Type B pancreatic cell (in vitro differentiated cells): ENCODE data around the gene ZFAND6. TPM values are rescaled to one million over a fixed set of nuclear protein-coding genes. Genes with fewer than 3 reads are reported as not detected.

ENCODE experiments used
- DNase-seq: peaks from one replicate; pipeline ENCODE4 v3.0.0; 2021; ENCODE audit warnings: mixed read lengths; ENCODE audit not compliant: unreplicated experiment; ENCODE audit errors: extremely low spot score
- H3K27ac Mint-ChIP-seq: 2 replicates; pipeline ENCODE4 v1.8.0; 2021; ENCODE audit warnings: mild to moderate bottlenecking, mixed read lengths
- H3K27me3 Mint-ChIP-seq: 2 replicates; pipeline ENCODE4 v1.8.0; 2021; ENCODE audit warnings: mixed read lengths
- H3K36me3 Mint-ChIP-seq: 2 replicates; pipeline ENCODE4 v1.8.0; 2021; ENCODE audit warnings: mixed read lengths
- H3K4me1 Mint-ChIP-seq: one replicate; pipeline ENCODE4 v1.8.0; 2021; ENCODE audit warnings: mixed read lengths; ENCODE audit not compliant: unreplicated experiment
- H3K4me3 Mint-ChIP-seq: 2 replicates; pipeline ENCODE4 v1.8.0; 2021; ENCODE audit warnings: mild to moderate bottlenecking, mixed read lengths
- H3K9me3 Mint-ChIP-seq: 2 replicates; pipeline ENCODE4 v1.8.0; 2021; ENCODE audit warnings: mixed read lengths
- total RNA-seq: library from RNA; stranded (reverse); gene quantifications from 2 replicates; pipeline ENCODE4 v1.2.1, GENCODE V29; 2021; ENCODE audit warnings: low replicate concordance
- TF ChIP-seq, protein P1 (sequence below): fragments of 200-600 bp; sonication (generic); conservative IDR thresholded peaks from 2 replicates; pipeline ENCODE4 v1.5.0; 2021; ENCODE audit warnings: antibody characterized with exemption, mild to moderate bottlenecking

Gene ZFAND6
- total RNA-seq, 1 donor from 2014 or later, result 59.6 TPM

DNA sequence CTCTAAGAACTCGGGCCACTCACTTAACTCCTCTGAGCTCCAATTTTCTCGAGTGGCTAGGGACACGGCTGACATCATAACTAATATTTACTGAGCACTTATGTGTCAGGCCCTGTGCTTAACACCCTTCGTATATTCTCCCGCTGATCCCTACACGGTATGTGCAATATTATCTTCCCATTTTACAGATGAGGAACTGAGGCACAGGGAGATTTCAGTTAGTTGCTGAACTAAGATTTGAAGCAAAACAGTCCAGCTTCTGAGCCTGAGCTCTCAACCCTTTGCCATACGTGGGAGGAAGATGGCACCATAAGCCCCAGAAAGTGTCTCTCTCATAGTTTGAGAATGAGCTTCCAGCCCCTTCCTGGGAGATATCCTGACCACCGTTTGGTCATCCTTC, 112.9 kb downstream of the ZFAND6 start:
- H3K27ac Mint-ChIP-seq, result no peak overlapping the region
- DNase-seq, result no peak
- no peaks in the 10 kb centered on the region for H3K27me3 Mint-ChIP-seq
- TF ChIP-seq, protein P1, sequence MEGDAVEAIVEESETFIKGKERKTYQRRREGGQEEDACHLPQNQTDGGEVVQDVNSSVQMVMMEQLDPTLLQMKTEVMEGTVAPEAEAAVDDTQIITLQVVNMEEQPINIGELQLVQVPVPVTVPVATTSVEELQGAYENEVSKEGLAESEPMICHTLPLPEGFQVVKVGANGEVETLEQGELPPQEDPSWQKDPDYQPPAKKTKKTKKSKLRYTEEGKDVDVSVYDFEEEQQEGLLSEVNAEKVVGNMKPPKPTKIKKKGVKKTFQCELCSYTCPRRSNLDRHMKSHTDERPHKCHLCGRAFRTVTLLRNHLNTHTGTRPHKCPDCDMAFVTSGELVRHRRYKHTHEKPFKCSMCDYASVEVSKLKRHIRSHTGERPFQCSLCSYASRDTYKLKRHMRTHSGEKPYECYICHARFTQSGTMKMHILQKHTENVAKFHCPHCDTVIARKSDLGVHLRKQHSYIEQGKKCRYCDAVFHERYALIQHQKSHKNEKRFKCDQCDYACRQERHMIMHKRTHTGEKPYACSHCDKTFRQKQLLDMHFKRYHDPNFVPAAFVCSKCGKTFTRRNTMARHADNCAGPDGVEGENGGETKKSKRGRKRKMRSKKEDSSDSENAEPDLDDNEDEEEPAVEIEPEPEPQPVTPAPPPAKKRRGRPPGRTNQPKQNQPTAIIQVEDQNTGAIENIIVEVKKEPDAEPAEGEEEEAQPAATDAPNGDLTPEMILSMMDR, result no peak
- no peak overlapping the region for H3K4me3 Mint-ChIP-seq
- peaks cover 13% of the 10 kb centered on the region for H3K36me3 Mint-ChIP-seq
- H3K9me3 Mint-ChIP-seq, result no peaks in the 10 kb centered on the region
- H3K4me1 Mint-ChIP-seq, result no peaks in the 10 kb centered on the region

GRCh38 chr15:80173022-80173759, 113.7 kb downstream of the ZFAND6 start:
- TF ChIP-seq, protein P1, result peak; percentile 82
- Mint-ChIP-seq H3K4me3 (no peak overlapping the region), H3K36me3 (peaks cover 13% of the 10 kb centered on the region), H3K27me3 (no peaks in the 10 kb centered on the region), H3K27ac (no peak overlapping the region), H3K4me1 (no peaks in the 10 kb centered on the region), H3K9me3 (no peaks in the 10 kb centered on the region)
- no peak for DNase-seq

DNA sequence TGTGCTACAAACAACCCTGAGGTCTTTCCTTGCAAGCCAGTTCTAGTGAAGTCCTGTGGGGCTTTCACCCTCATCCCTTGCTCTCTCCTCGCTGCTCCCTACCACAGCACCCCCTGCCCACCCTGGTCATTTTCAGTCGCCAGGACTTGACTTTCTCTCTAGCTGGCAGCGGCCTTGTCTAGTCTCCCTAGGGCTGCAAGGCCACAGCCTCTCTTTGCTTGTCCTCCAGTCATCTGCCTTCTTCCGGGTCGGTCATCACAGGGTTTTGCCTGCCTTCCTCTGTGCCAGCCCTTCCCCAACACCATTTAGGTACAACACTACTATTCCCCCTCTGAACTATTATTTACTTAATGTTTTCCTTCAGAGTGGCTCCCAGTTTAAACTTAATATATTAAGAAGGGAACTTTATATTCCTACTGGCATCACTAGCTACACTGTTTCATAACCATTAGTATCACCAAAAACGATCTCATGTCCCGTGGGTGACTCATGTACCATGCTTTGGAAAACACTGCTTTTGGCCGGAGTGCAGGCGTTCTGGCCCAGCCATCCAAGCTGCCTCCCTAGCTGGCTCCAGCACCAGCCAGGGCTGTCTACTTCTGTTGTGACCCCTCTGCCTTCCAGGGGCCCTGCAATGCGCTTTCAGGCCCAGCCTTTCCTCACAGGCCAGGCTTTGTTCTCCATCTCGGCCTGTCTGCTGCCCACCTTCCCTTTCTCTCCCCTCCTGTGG, 114.7 kb downstream of the ZFAND6 start:
- no peak for DNase-seq
- Mint-ChIP-seq H3K9me3 (no peaks in the 10 kb centered on the region), H3K27me3 (no peaks in the 10 kb centered on the region), H3K27ac (no peak overlapping the region), H3K4me3 (no peak overlapping the region), H3K4me1 (no peaks in the 10 kb centered on the region), H3K36me3 (peaks cover 15% of the 10 kb centered on the region)
- TF ChIP-seq, protein P1, result no peak

GRCh38 chr15:80175436-80175835, 116.0 kb downstream of the ZFAND6 start:
- Mint-ChIP-seq H3K4me3 (no peak overlapping the region), H3K9me3 (no peaks in the 10 kb centered on the region), H3K27me3 (no peaks in the 10 kb centered on the region), H3K4me1 (no peaks in the 10 kb centered on the region), H3K27ac (no peak overlapping the region), H3K36me3 (peaks cover 14% of the 10 kb centered on the region)
- no peak for DNase-seq
- TF ChIP-seq, protein P1, result no peak

- H3K9me3 Mint-ChIP-seq, result no peaks in the 10 kb centered on the region
- DNase-seq, result no peak
- H3K4me1 Mint-ChIP-seq, result no peaks in the 10 kb centered on the region
- TF ChIP-seq, protein P1, result no peak
- H3K27ac Mint-ChIP-seq, result no peak overlapping the region
- H3K36me3 Mint-ChIP-seq, result peaks cover 10% of the 10 kb centered on the region
- no peaks in the 10 kb centered on the region for H3K27me3 Mint-ChIP-seq
- H3K4me3 Mint-ChIP-seq, result no peak overlapping the region
These were observed 117.0 kb downstream of the ZFAND6 start for GRCh38 chr15:80176443-80176842.
